Upper lobe of left lung (tissue), 6 donors: ENCODE results near the gene ATXN7L1. TPM values are rescaled to one million over a fixed set of nuclear protein-coding genes. Genes with fewer than 3 reads are reported as not detected.

Source experiments
- ATAC-seq, 2 donors: fragments of 200-7000 bp; cut with Tn5 transposase; one replicate each; pipeline ENCODE4 v1.9.1; 2022; ENCODE audit warnings: mild to moderate bottlenecking in 2 of 2, moderate library complexity in 2 of 2; ENCODE audit not compliant: low FRiP score in 2 of 2
- DNase-seq, 2 donors: peaks; one replicate each; pipeline ENCODE4 v3.0.0-alpha.2; 2019 to 2020
- H3K27ac ChIP-seq, 4 donors: fragments of 200-600 bp; sonication (generic); one replicate each; pipeline ENCODE4 v1.5.1; 2016 to 2019
- H3K27me3 ChIP-seq, 4 donors: fragments of 200-600 bp; sonication (generic); one replicate each; pipeline ENCODE4 v1.5.1; 2017 to 2019
- H3K36me3 ChIP-seq, 4 donors: fragments of 200-600 bp; sonication (generic); one replicate each; pipeline ENCODE4 v1.5.1; 2016 to 2019
- H3K4me1 ChIP-seq, 4 donors: fragments of 200-600 bp; sonication (generic); one replicate each; pipeline ENCODE4 v1.5.1; 2018 to 2019
- H3K4me3 ChIP-seq, 4 donors: fragments of 200-600 bp; sonication (generic); one replicate each; pipeline ENCODE4 v1.5.1; 2017 to 2019; ENCODE audit warnings: mild to moderate bottlenecking in 2 of 4, moderate library complexity in 1 of 4
- H3K9me3 ChIP-seq, 4 donors: fragments of 200-600 bp; sonication (generic); one replicate each; pipeline ENCODE4 v1.5.1; 2018 to 2019
- CTCF ChIP-seq, 6 experiments: fragments of 450-650 bp in 4 of 6; fragments of 200-600 bp in 2 of 6; sonication (generic) in 2 of 6; IDR thresholded peaks; one replicate each; pipeline ENCODE4 v1.5.1; 2016 to 2019; ENCODE audit warnings: antibody characterized with exemption in 6 of 6
- EP300 ChIP-seq, 4 donors: sonication (generic); formaldehyde crosslinking; IDR thresholded peaks; one replicate each; pipeline ENCODE4 v1.5.1; 2017; ENCODE audit warnings: antibody characterized with exemption in 4 of 4, control low read depth in 2 of 4
- POLR2A ChIP-seq, 4 donors: fragments of 450-650 bp; IDR thresholded peaks; one replicate each; pipeline ENCODE4 v1.5.1; 2016 to 2017; ENCODE audit warnings: antibody characterized with exemption in 4 of 4, mild to moderate bottlenecking in 2 of 4
- POLR2AphosphoS5 ChIP-seq, 2 donors: sonication (generic); formaldehyde crosslinking; IDR thresholded peaks; one replicate each; pipeline ENCODE4 v1.5.1; 2017; ENCODE audit warnings: antibody characterized with exemption in 2 of 2
- WGBS, 2 donors: methylation state at CpG; one replicate each; pipeline ENCODE4 v1.1.5; 2017 to 2018; 5-methylcytosine and 5-hydroxymethylcytosine counted together
- total RNA-seq, 6 donors: library from RNA; depleted of rRNA in 4 of 6; stranded (reverse); fragments of >200 nt in 4 of 6; gene quantifications; one replicate each; pipeline versions ENCODE4 v1.1.0 to v1.2.1, GENCODE V29; 2016 to 2021
- donor health status: DM: no; HTN: no; CAD: no; lungs with moderate emphysema.
- donor health status: DM: no; HTN: yes; CAD: no; lungs with severe emphysema.

The ATXN7L1 gene
- total RNA-seq, 6 donors from 2014 or later = 7.1 to 43.0 (median 13.4) TPM

GRCh38 chr7:105862770-105863169 is 13.6 kb downstream of the ATXN7L1 start:
- no peak for ATAC-seq
- H3K4me3 ChIP-seq = no peak overlapping the region
- H3K9me3 ChIP-seq = no peaks in the 10 kb centered on the region
- H3K4me1 ChIP-seq = peaks cover 0 to 5% (median 0%) of the 10 kb centered on the region in 4 donors
- H3K27ac ChIP-seq = no peak overlapping the region
- TF ChIP-seq CTCF (IDR thresholded peaks at IDR 0.05) = no peak
- no peak for TF ChIP-seq EP300 (IDR thresholded peaks at IDR 0.05)
- no peak for TF ChIP-seq POLR2AphosphoS5 (IDR thresholded peaks at IDR 0.05)
- no peak for TF ChIP-seq POLR2A (IDR thresholded peaks at IDR 0.05)
- 92 to 96% methylated on average over 4 of the region's 4 CpGs for WGBS, 2 donors
- no peak for DNase-seq
- no peaks in the 10 kb centered on the region for H3K36me3 ChIP-seq
- H3K27me3 ChIP-seq = no peaks in the 10 kb centered on the region

GRCh38 chr7:105862276-105862675 is 14.1 kb downstream of the ATXN7L1 start:
- DNase-seq (no peak), ATAC-seq (no peak)
- no peak overlapping the region for H3K27ac ChIP-seq
- H3K27me3 ChIP-seq = no peaks in the 10 kb centered on the region
- H3K4me1 ChIP-seq = peaks cover 0 to 5% (median 0%) of the 10 kb centered on the region in 4 donors
- H3K9me3 ChIP-seq = no peaks in the 10 kb centered on the region
- TF ChIP-seq CTCF (IDR thresholded peaks at IDR 0.05) = no peak
- H3K36me3 ChIP-seq = no peaks in the 10 kb centered on the region
- WGBS, 2 donors = 68 to 73% methylated on average over 5 of the region's 5 CpGs
- no peak overlapping the region for H3K4me3 ChIP-seq

- H3K4me1 ChIP-seq = no peaks in the 10 kb centered on the region
- H3K27me3 ChIP-seq = no peaks in the 10 kb centered on the region
- ATAC-seq = no peak
- H3K27ac ChIP-seq = no peak overlapping the region
- H3K9me3 ChIP-seq = no peaks in the 10 kb centered on the region
- no peak for TF ChIP-seq POLR2A (IDR thresholded peaks at IDR 0.05)
- TF ChIP-seq CTCF (IDR thresholded peaks at IDR 0.05) = no peak
- TF ChIP-seq EP300 (IDR thresholded peaks at IDR 0.05) = no peak
- TF ChIP-seq POLR2AphosphoS5 (IDR thresholded peaks at IDR 0.05) = no peak
- H3K4me3 ChIP-seq = no peak overlapping the region
- H3K36me3 ChIP-seq = no peaks in the 10 kb centered on the region
- 77 to 89% methylated on average over 5 of the region's 5 CpGs for WGBS, 2 donors
- no peak for DNase-seq
These were observed 15.2 kb downstream of the ATXN7L1 start for GRCh38 chr7:105861224-105861623.

GRCh38 chr7:105860793-105861192 is 15.6 kb downstream of the ATXN7L1 start:
- H3K27me3 ChIP-seq = no peaks in the 10 kb centered on the region
- H3K4me3 ChIP-seq = no peak overlapping the region
- ATAC-seq (no peak), DNase-seq (peak in 1 of 2 donors; percentile 43)
- H3K9me3 ChIP-seq = no peaks in the 10 kb centered on the region
- no peaks in the 10 kb centered on the region for H3K36me3 ChIP-seq
- WGBS, 2 donors = 94 to 97% methylated on average over 8 of the region's 8 CpGs
- no peak for TF ChIP-seq POLR2A (IDR thresholded peaks at IDR 0.05)
- TF ChIP-seq CTCF (IDR thresholded peaks at IDR 0.05) = no peak
- TF ChIP-seq EP300 (IDR thresholded peaks at IDR 0.05) = no peak
- TF ChIP-seq POLR2AphosphoS5 (IDR thresholded peaks at IDR 0.05) = no peak
- H3K27ac ChIP-seq = no peak overlapping the region
- H3K4me1 ChIP-seq = no peaks in the 10 kb centered on the region

- no peak for DNase-seq
- no peaks in the 10 kb centered on the region for H3K36me3 ChIP-seq
- no peak for TF ChIP-seq POLR2A (IDR thresholded peaks at IDR 0.05)
- no peak for TF ChIP-seq CTCF (IDR thresholded peaks at IDR 0.05)
- no peak for TF ChIP-seq POLR2AphosphoS5 (IDR thresholded peaks at IDR 0.05)
- no peak for TF ChIP-seq EP300 (IDR thresholded peaks at IDR 0.05)
- H3K9me3 ChIP-seq = no peaks in the 10 kb centered on the region
- ATAC-seq = no peak
- H3K4me1 ChIP-seq = no peaks in the 10 kb centered on the region
- H3K4me3 ChIP-seq = no peak overlapping the region
- no peak overlapping the region for H3K27ac ChIP-seq
- 74 to 85% methylated on average over 2 of the region's 2 CpGs for WGBS, 2 donors
- H3K27me3 ChIP-seq = no peaks in the 10 kb centered on the region
These were observed 19.1 kb downstream of the ATXN7L1 start for GRCh38 chr7:105857009-105857952.
